ENCODE results near the gene SUPT20HL1.

DNA sequence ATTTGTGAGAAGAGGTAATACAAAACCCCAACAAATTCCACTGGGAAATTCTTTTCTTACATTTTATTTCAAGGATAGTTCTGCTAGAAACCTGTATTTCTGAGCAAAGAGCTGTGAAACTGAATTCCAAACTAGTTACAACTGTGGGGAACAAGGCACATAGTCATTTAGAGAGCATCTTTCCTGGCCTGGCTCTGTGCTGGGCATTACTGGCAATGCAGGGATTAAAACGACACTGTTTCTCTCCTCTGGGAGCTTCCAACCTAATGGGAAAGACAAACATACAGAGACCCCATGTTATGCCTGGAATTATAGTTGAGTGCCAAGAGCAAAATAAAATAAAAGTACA lies 36.5 kb downstream of the SUPT20HL1 start:
- TF ChIP-seq, protein P1, sequence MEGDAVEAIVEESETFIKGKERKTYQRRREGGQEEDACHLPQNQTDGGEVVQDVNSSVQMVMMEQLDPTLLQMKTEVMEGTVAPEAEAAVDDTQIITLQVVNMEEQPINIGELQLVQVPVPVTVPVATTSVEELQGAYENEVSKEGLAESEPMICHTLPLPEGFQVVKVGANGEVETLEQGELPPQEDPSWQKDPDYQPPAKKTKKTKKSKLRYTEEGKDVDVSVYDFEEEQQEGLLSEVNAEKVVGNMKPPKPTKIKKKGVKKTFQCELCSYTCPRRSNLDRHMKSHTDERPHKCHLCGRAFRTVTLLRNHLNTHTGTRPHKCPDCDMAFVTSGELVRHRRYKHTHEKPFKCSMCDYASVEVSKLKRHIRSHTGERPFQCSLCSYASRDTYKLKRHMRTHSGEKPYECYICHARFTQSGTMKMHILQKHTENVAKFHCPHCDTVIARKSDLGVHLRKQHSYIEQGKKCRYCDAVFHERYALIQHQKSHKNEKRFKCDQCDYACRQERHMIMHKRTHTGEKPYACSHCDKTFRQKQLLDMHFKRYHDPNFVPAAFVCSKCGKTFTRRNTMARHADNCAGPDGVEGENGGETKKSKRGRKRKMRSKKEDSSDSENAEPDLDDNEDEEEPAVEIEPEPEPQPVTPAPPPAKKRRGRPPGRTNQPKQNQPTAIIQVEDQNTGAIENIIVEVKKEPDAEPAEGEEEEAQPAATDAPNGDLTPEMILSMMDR (conservative IDR thresholded peaks at IDR 0.05) = no peak
- no peak for TF ChIP-seq ZFX (IDR thresholded peaks at IDR 0.05)

All from C4-2B (cell line).